Left renal pelvis (tissue), 4 donors: ENCODE results near the gene PHC2. TPM values are rescaled to one million over a fixed set of nuclear protein-coding genes. Genes with fewer than 3 reads are reported as not detected.

Source experiments
- DNase-seq, 4 donors: peaks; one replicate each; pipeline ENCODE4 v3.0.0-alpha.2; 2013; ENCODE audit warnings: low read depth in 4 of 4, low spot score in 3 of 4
- polyA plus RNA-seq, 4 donors: library from polyadenylated mRNA; unstranded; fragments of 120-200 nt; gene quantifications; one replicate each; pipeline ENCODE4 v1.2.1, GENCODE V29; 2013; ENCODE audit not compliant: insufficient read length in 4 of 4

The PHC2 gene
- polyA plus RNA-seq, 4 donors, result 96.3 to 115 (median 102) TPM

DNA sequence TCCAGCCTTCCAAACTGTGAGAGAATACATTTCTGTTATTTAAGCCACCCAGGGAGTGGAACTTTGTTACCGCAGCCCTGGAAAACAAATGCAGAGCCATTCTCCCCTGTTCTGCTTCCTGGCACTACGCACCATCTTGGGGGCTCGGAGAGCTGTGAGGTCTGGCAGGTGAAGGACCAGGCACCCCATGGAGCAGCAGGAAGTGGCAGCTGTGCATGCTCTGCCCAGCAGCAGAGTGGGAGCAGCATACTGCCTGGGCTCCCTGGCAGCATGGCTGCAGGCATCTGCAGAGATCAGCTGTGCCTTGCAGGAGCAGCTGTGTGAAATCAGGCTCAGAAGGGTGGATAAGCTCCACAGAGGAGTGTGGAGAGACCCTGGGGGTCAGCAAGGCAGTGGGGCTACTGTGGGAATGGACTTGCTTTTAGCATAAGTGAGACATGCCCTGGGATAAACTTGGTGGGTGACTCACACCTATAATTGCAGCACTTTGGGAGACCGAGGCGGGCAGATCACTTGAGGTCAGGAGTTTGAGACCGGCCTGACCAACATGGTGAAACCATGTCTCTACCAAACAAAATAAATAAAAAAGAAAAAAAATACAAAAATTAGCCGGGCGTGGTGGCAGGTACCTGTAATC, 23.9 kb upstream of the PHC2 start:
- no peak for DNase-seq

DNA sequence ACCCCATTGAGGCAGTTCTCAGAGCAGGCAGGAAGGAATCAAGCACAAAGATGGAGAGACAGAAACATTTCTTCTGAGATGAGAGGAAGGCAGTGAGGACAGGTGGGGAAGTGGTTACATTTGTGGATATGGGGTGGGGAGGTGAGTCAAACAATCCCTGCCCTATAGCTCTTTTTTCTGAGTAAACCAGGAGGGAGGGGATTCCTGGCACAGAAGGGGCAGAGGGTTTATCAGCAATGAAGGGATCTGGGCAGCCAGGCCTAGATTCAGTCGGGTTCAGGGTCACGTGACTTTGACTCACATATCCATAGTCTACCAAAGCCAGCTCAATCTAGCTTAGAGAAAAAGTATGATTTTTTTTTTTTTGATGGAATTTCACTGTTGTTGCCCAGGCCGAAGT, 15.7 kb upstream of the PHC2 start:
- DNase-seq, result no peak

DNA sequence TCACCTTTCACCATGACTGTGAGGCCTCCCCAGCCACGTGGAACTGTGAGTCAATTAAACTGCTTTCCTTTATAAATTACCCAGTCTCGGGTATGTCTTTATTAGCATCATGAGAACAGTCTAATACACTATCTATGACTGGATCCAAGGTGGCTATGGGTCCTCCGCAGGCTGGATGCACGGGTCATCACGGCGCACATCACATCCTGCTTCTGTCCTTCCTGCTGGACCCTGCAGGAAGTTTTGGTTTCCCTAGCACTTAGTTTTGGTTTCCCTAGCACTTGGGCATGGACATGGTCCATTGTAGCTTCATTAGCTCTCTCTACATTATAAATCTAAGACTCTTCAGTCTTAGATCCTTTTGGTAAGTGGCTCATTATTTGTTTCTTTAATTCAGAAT, 14.2 kb upstream of the PHC2 start:
- DNase-seq, result no peak

DNA sequence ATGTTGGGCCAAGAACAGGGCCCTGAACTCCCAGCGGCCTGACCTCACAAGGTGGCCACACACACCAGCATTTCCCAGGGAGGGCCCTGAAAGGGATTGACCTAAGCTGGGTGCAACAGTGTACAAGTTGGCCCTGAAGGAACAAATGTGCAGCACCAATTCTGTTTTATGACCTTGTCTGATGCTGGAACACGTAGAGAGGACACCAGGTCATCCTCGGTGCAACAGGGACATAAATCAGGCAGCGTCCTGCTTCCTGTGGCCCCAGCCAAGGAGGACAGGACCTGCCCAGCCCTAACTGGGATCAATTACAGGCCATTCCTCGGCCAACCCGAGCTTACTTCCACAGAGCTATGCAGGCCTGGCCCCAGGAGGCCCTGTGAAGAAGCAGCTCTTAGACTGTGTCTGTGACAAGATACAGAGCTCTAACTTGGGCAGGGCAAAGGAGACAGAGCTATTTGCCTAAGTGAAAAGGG, 12.8 kb upstream of the PHC2 start:
- peak in 1 of 4 donors; percentile 70 for DNase-seq

DNA sequence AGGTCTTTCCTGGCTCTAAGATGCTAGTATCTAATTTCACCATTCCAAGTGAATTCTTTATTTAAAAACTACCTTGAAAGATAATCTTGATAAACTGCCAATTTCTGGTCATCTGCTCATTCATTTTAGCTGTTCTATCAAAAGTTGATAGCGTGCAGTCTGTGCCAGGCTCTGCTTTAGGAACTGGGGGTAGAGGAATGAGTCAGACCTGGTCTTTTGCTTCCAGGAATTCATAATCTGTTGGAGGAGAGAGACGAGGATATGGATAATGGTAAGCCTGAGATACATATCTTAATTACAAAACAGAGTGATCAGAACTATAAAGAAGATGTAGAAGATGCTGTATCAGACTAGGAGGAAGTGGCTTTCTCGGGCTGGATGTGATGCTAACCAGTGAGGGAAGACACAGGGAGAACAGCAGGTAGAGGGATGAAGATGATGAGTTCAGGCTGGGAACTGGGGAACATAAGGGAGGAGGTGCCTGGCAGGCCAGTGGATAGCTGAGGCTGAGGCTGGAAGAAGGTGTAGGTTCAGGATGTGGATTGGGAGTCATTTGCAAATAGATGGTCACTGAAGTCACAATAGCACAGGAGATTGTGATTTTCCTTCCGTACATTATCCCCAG, 12.3 kb upstream of the PHC2 start:
- no peak for DNase-seq

DNA sequence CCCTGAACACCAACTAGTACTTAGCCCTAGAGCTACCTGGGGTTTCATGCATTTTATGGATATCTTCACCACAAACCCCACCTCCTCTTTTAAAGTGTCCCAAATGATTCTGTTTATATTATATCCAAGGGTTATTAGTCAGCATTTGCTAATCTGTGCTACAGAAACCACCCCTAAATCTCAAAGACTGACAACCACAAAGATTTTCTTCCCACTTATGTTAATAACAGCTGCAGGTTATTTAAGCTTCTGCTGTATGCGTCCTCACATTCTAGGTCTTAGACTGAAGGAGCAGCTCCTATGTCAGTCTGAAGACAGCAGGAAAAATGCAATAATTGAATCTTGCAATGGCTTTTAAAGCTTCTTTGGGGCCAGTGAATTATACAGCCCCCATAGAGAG, 11.2 kb upstream of the PHC2 start:
- DNase-seq, result no peak

DNA sequence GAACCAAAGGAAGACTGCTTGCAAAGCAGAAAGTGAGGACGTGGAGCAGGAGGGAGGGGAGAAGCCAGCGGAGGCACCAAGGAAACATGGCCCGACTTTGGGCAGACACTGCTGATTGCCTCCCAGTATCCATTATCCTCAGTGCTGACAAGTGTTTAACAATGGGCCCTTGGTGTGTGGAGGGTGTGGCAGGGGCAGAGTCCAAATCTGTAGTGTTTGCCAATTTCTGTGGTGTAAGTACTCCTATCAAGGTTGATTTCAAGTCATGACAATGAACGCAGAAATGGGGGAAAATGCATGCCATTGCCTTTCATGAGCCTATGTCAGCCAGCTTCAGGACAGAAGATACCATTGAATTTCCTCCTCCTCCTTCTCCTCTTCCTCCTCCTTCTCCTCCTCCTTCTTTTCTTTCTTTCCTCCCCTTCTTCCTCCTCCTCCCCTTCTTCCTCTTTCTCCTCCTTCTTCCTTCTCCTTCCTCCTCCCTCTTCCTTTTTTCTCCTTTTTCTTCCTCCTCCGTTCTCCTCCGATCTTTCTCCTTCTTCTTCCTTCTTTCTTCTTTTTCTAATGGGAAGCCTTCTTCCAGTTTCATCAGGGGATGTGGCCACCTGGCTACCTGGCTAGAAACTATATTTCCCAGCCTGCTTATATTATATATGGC, 10.3 kb upstream of the PHC2 start:
- no peak for DNase-seq

DNA sequence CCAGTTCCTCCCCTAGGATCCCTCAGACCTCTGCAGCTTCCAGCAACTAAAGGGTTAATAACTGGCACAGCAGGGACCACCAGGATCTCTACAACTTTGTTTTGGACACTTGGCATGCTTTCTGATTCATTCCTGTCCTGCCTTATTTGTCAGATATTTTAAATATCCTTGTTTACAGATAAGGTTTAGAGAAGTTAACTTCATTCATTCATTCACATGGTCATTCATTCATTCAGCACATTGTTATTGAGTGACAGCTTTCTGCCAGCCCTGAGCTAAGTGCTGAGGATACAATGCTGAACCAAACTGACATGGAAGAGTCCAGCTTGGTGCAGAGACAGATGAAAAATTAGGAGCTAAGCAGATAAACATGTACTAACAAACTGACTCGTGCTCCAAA, 8.8 kb upstream of the PHC2 start:
- no peak for DNase-seq

DNA sequence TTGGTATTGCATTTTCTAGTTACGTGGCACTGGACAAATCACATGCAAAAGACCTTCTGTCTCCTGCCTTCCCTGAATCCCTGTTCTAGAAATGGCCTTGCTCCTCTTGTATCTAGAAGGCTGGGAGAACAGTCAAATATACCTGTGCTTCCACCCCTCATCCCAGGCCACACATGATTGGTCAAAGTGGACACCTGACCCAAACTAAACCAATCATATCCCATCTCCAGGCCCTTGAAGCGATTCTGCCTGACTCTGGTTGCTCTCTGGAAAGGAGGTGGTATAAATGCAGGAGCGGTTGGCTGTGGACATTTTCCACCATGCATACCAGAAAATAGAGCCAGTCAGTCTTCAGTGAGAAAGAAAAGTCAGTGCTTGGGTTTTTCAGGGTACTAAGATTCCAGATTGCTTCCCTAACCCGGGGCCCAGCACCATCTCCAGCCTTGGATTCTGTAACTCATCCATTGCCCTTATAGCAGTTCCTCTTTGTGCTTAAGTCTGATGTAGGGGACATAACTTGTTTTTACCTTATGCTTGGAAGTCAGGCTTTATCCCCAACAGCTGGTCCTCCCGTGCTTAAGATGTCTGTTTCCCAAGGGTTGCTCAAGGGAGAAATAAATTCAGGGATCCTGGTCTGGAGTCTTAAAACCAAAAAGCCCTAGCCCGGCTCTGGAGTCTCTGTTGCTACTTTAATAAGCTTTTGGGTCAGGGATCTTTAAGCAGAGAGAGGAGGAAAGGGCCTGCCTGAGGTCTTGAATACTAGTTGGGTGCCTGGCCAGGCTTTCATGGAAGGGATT, 7.7 kb upstream of the PHC2 start:
- no peak for DNase-seq

DNA sequence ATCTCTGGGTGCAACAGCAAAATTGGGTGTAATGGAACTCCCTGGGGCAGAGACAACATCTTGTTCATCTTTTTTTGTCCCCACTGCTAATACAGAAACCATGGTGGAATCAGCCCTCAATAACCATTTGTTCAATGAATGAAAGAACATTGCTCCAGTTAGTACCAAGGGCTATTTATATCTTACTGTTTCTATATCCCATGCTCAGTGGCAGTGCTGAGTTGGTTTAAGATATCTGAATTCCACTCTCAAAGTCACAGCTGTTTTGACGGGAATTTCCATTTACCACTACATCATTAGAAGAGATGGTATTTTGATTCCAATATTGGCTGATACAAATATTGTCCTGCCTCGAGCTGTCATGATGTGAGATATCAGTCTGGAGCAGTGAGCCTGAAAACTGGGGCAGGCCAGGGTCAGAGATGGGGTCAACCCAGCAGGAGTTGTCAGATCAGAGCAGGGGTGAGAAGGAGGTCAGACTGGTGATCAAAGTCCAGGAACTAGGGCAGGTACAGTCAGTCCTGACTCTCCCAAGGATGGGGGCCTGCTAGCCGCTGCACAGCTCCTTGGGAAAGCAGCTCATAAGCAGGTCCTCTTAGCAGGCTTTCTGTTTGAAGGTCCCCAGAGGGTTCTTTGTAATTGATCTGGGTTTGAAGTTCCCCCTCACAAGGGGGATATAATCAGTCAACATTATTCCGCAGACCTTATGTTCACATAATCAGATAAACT, 5.8 kb upstream of the PHC2 start:
- DNase-seq, result no peak

DNA sequence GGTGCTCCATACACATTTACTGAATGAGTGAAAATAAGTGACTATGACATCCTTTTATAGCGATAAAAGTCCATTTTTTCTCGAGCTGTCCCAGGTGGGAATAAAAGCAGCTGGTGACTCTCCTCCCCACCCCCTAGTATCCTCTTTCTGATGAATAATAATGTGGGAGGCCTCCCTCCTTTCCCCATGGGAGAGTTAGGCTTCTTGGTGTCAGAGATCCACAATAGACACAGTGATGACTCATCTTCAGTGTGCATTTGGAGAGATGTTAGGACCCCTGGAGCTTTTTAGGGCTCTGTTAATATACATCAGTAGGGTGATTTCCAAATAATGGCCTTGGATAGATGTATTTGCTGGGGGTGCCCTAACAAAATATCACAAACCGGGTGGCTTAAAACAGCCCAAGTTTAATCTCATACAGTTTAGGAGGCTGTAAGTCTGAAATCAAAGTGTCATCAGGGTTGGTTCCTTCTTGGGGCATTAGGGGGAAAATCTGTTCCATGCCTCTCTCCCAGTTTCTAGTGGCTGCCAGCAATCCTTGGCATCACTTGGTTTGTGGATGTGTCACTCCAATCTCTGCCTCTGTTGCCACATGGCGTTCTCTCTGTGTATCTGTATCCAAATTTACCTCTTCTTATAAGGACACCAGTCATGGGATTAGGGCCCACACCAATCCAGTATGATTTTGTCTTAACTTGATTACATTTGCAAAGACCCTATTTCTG, 4.4 kb upstream of the PHC2 start:
- DNase-seq, result no peak

DNA sequence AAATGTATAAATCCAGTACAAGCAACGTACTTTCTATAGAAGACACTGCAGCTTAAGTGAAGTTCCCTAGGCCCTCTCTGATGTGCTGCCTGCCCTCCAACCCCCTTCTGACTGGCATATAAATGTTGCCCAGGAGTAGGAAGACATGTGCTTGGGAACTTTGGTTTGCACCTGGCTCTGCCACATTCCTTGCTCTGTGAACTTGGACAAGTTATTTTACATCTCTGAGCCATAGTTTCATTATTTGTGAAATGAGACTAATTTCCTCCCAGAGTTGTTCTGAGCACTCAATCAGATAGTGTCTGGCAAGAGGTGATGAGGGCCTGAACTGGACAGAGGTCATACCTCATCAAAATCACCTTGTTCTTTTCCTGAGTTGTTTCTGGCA, 3.5 kb upstream of the PHC2 start:
- no peak for DNase-seq

DNA sequence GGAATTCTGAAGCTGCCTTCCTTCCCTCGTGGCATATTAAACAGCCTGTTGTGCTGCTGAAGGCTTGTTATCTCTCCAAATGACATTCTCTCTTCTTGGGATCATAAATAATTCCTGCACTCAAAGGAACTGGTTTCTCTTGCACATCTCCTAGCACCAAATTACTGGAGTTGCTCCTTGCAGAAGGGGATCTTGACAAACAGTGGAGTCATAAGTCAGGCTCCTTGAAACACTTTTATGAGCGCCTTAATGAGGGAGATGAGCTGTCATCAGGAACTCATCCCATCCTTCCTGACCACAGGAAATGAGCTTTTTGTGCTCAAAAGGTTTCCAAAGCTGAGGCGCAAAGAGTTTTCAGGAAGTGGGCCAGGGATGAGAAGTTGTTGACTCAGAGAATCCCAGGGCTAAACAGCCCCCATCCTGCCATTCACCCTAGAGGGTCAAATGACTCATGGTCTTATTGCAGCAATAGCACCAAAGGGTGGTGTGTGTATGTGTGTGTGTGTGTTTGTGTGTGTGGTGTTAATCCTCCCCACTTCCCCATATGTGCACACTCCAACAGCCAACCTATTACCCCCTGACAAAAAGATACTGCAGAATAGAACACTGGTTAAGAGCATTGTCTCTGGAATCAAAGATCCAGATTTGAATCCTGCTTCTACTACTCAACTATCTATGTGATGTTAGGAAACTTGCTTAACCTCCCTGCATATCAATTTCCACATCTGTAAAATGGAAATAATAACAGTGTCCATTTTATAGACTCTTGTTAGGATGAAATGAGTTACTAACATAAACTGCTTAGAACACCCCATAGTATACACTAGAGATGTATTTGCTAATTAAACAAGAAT, 2.8 kb upstream of the PHC2 start:
- DNase-seq, result peak in 1 of 4 donors; percentile 61

DNA sequence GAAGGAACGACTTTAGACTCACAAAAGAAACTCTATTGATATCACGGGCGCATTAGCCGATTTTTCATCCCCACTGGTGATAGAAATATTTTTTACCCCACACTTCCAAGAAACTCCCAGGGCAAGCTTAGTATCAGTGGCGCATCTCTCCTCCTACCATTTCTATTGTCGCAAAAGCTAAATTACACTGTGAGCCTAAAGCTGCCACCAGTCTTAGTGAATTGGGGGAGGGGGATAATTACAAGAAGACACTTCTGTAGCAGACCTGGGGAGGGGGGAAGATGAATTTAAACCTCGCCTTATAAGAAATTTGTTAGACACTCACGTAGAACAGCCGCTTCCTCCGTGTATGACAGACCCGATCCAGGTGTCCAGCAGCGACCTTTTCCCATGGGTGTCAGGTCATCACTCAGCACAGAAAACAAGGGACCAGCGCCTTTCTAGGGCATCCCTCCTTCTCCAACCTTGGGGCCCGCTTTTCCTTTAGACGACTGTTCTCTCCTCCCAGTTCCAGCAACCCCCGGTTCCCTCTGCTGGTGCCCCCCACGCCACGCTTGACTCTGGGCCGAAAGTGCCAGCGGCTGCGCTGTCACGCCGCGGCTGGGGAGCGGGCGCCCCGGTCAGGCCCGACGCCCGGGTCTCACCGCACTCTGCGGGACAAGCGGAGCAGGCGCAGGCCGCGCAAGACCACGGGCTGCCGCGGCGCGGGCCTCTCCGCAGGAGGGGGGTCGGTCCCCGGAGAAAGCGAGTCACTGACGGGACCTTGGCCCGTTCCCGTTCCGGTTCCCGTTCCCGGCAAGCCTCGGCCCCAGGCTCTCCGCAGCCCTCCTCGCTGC, 821 bp downstream of the PHC2 start:
- no peak for DNase-seq

DNA sequence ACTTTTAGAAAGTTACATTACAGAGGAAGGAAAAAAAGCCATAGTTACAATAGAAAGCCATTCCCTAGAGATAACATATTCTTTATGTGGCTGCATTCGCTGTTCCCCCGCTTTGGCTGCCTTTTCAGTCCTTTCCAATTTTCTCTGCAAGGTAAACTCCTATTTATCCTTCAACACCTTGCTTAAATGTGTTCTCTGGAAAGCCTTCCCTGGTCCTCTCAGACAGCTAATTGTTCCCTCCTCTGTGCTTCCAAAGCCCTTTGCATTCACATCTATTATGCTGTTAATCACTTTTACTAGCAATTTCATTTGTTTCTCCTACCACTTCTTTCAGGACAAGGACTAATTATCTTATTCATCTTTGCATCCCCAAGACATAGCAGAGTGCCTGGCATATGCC, 1.6 kb downstream of the PHC2 start:
- DNase-seq, result no peak

DNA sequence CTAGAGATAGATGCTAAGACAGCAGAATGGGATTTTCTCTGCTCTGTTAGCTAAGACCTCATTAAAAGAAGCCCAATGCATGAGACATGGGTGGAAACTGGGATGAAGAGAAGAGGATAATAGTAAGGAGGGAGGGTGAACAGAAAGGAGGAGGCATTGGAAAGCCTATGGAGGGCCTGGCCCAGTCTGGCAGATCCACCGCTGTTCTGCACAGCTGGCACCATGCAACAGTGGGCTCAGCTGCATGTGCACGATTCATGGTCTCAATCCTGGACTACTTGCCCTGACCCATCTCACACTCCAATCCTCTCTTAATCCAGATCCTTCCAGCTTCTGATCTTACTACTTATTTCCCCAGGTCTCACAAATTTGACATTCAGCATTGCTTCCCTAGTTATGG, 2.2 kb downstream of the PHC2 start:
- DNase-seq, result no peak

DNA sequence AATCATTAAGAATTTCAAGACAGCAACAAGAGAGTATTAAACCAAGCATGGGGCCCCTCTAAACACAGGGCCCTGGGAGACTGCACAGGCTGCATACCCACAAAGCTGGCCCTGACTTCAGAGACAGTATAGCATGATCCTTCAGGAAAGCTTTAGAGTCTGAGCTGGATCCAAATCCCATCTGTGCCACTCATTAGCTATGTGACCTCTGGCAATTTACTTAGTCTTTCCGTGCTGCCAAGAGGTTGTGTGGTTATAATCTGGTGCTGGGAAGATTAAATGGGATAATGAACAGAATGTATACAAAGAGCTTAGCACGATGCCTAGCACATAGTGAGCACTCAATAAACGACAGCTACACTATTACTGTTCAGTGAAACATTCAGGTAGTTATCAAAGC, 4.0 kb downstream of the PHC2 start:
- no peak for DNase-seq

DNA sequence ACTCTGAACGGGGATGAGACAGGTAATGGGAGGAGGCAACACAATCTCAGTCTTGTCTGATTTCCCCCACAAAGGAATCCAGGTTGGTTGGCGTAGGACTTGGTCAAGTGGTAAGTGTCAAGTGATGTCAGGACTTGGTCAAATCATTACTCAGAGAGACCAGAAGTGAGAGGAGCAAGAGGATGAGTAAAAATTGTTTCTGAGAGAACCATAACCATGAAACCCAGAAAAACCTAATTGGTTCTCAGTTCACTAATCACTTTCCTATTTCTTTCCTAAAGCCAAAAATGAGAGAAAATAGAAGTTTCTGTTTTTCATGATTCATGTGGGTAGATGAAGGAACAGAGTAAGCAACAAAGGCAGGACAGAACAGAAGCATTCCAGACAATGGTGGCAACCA, 5.0 kb downstream of the PHC2 start:
- no peak for DNase-seq
